Ishikawa (cell line): ENCODE results near the gene KLHDC8A.

ENCODE experiments used
- CEBPB ChIP-seq: IDR thresholded peaks from 2 replicates; pipeline ENCODE4 v1.6.1; 2012
- EGR1 ChIP-seq: IDR thresholded peaks from 2 replicates; pipeline ENCODE4 v1.6.1; 2012
- EP300 ChIP-seq: IDR thresholded peaks from 2 replicates; pipeline ENCODE4 v1.6.1; 2012; ENCODE audit warnings: borderline replicate concordance
- FOXM1 ChIP-seq: IDR thresholded peaks from 2 replicates; pipeline ENCODE4 v1.6.1; 2012; ENCODE audit warnings: low read depth, borderline replicate concordance
- MAX ChIP-seq: IDR thresholded peaks from 2 replicates; pipeline ENCODE4 v1.6.1; 2012
- RAD21 ChIP-seq: IDR thresholded peaks from 2 replicates; pipeline ENCODE4 v1.6.1; 2012; ENCODE audit warnings: low read depth
- REST ChIP-seq: IDR thresholded peaks from 2 replicates; pipeline ENCODE4 v1.6.1; 2012; ENCODE audit warnings: low read depth, mild to moderate bottlenecking
- TAF1 ChIP-seq: IDR thresholded peaks from 2 replicates; pipeline ENCODE4 v1.6.1; 2012; ENCODE audit warnings: low read depth, mild to moderate bottlenecking
- TCF12 ChIP-seq: IDR thresholded peaks from 2 replicates; pipeline ENCODE4 v1.6.1; 2012; ENCODE audit warnings: low read depth
- YY1 ChIP-seq: IDR thresholded peaks from 2 replicates; pipeline ENCODE4 v1.6.1; 2012; ENCODE audit warnings: low read depth
- TF ChIP-seq, protein P1 (sequence below): IDR thresholded peaks from 2 replicates; pipeline ENCODE4 v1.6.1; 2012

GRCh38 chr1:205353612-205354011 lies 3.1 kb downstream of the KLHDC8A start:
- TF ChIP-seq TCF12 (no peak), REST (no peak), TAF1 (no peak), EGR1 (no peak), FOXM1 (no peak), EP300 (no peak), MAX (no peak), CEBPB (no peak), YY1 (no peak), RAD21 (no peak)
- TF ChIP-seq, protein P1, sequence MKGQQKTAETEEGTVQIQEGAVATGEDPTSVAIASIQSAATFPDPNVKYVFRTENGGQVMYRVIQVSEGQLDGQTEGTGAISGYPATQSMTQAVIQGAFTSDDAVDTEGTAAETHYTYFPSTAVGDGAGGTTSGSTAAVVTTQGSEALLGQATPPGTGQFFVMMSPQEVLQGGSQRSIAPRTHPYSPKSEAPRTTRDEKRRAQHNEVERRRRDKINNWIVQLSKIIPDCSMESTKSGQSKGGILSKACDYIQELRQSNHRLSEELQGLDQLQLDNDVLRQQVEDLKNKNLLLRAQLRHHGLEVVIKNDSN, result no peak
